Neural progenitor cell (in vitro differentiated cells): ENCODE data around the gene INHA. TPM values are rescaled to one million over a fixed set of nuclear protein-coding genes. Genes with fewer than 3 reads are reported as not detected.
A peak's percentile ranks its signal among the peaks of the same experiment; 100 is the strongest.

Experiments
- DNase-seq: peaks from one replicate; pipeline ENCODE4 v3.0.0-alpha.2; 2016; ENCODE audit warnings: low spot score
- H2AFZ ChIP-seq: fragments of 200-600 bp; sonication (generic); replicated peaks from 2 replicates; pipeline ENCODE4 v1.6.1; 2016; ENCODE audit warnings: antibody characterized with exemption
- H3F3A ChIP-seq: fragments of 200-600 bp; sonication (generic); 2 replicates; pipeline ENCODE4 v1.6.1; 2016; ENCODE audit warnings: antibody characterized with exemption, low read depth
- H3K27ac ChIP-seq: fragments of 200-600 bp; sonication (generic); 2 replicates; pipeline ENCODE4 v1.5.1; 2016; ENCODE audit warnings: mild to moderate bottlenecking
- H3K27me3 ChIP-seq: fragments of 200-600 bp; sonication (generic); 2 replicates; pipeline ENCODE4 v1.6.1; 2016; ENCODE audit warnings: mild to moderate bottlenecking, moderate library complexity
- H3K36me3 ChIP-seq: fragments of 200-600 bp; sonication (generic); 2 replicates; pipeline ENCODE4 v1.5.1; 2016
- H3K4me1 ChIP-seq: fragments of 200-600 bp; sonication (generic); 2 replicates; pipeline ENCODE4 v1.6.1; 2016; ENCODE audit warnings: mixed run types
- H3K4me2 ChIP-seq: fragments of 200-600 bp; sonication (generic); 2 replicates; pipeline ENCODE4 v1.6.1; 2016
- H3K4me3 ChIP-seq: fragments of 200-600 bp; sonication (generic); 2 replicates; pipeline ENCODE4 v1.5.1; 2016
- H3K79me2 ChIP-seq: fragments of 200-600 bp; sonication (generic); 2 replicates; pipeline ENCODE4 v1.6.1; 2016; ENCODE audit warnings: low read depth
- H3K9ac ChIP-seq: fragments of 200-600 bp; sonication (generic); 2 replicates; pipeline ENCODE4 v1.6.1; 2016
- H3K9me3 ChIP-seq: fragments of 200-600 bp; sonication (generic); 2 replicates; pipeline ENCODE4 v1.5.1; 2016; ENCODE audit warnings: low read depth
- H4K20me1 ChIP-seq: fragments of 200-600 bp; sonication (generic); 2 replicates; pipeline ENCODE4 v1.6.1; 2016; ENCODE audit warnings: low read depth
- H3K27ac Mint-ChIP-seq: 3 replicates; pipeline ENCODE4 v1.8.0; 2021; ENCODE audit warnings: mixed read lengths
- H3K27me3 Mint-ChIP-seq: 2 replicates; pipeline ENCODE4 v1.8.0; 2022; ENCODE audit warnings: low read depth, mild to moderate bottlenecking, inconsistent platforms, moderate library complexity, mixed read lengths; ENCODE audit not compliant: insufficient read depth
- H3K36me3 Mint-ChIP-seq: 3 replicates; pipeline ENCODE4 v1.8.0; 2021; ENCODE audit warnings: mixed read lengths
- H3K4me1 Mint-ChIP-seq: 3 replicates; pipeline ENCODE4 v1.8.0; 2021; ENCODE audit warnings: mixed read lengths
- H3K4me3 Mint-ChIP-seq: 3 replicates; pipeline ENCODE4 v1.8.0; 2021; ENCODE audit warnings: mild to moderate bottlenecking, moderate library complexity, mixed read lengths
- H3K9me3 Mint-ChIP-seq: 3 replicates; pipeline ENCODE4 v1.8.0; 2020; ENCODE audit warnings: mixed read lengths
- EZH2 ChIP-seq: fragments of 200-600 bp; sonication (generic); IDR thresholded peaks from 2 replicates; pipeline ENCODE4 v1.6.1; 2017; ENCODE audit warnings: antibody characterized with exemption, mild to moderate bottlenecking, moderate library complexity
- EZH2phosphoT487 ChIP-seq: fragments of 200-600 bp; sonication (generic); IDR thresholded peaks from 2 replicates; pipeline ENCODE4 v1.6.1; 2017; ENCODE audit warnings: antibody characterized with exemption
- total RNA-seq: library from RNA; depleted of rRNA; stranded (reverse); fragments of >200 nt; gene quantifications from 2 replicates; pipeline ENCODE4 v1.2.3, GENCODE V29; 2015; ENCODE audit warnings: low replicate concordance
- TF ChIP-seq, protein P1 (sequence below): fragments of 200-600 bp; sonication (generic); IDR thresholded peaks from 2 replicates; pipeline ENCODE4 v1.5.1; 2017; ENCODE audit warnings: antibody characterized with exemption, mild to moderate bottlenecking

The INHA gene
- total RNA-seq, 1 donor from 2014 or later = not detected

DNA sequence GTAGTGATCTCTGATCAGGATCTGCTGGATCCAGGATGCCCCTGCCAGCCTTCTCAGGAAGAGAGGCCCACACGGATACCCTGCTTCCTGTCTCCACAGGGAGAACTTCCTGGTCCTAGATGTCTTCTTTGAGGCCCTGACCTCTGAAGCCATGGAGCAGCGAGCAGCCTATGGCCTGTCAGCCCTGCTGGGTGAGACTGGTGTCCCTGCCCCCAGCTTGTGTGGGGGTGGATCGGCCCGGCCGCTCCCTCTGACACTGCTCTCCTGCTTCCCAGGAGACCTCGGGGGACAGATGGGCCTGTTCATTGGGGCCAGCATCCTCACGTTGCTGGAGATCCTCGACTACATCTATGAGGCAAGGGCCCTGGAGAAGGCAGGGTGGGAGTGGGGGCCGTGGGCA is 35.1 kb upstream of the INHA start:
- Histone ChIP-seq H3K9me3 (no peaks in the 10 kb centered on the region), H3F3A (no peaks in the 10 kb centered on the region), H3K4me2 (no peak overlapping the region), H3K4me3 (no peak overlapping the region), H3K4me1 (peaks cover 18% of the 10 kb centered on the region), H3K79me2 (no peaks in the 10 kb centered on the region), H3K36me3 (no peaks in the 10 kb centered on the region), H4K20me1 (peaks cover 4% of the 10 kb centered on the region), H2AFZ (no peak overlapping the region), H3K27ac (no peak overlapping the region), H3K27me3 (peaks cover 2% of the 10 kb centered on the region), H3K9ac (no peak overlapping the region)
- Mint-ChIP-seq H3K9me3 (no peaks in the 10 kb centered on the region), H3K27me3 (peaks cover 4% of the 10 kb centered on the region), H3K27ac (peak overlapping the region; percentile 63), H3K36me3 (peaks cover 9% of the 10 kb centered on the region), H3K4me1 (peaks cover 29% of the 10 kb centered on the region), H3K4me3 (no peak overlapping the region)
- no peak for DNase-seq
- TF ChIP-seq EZH2 (no peak), EZH2phosphoT487 (no peak)
- TF ChIP-seq, protein P1, sequence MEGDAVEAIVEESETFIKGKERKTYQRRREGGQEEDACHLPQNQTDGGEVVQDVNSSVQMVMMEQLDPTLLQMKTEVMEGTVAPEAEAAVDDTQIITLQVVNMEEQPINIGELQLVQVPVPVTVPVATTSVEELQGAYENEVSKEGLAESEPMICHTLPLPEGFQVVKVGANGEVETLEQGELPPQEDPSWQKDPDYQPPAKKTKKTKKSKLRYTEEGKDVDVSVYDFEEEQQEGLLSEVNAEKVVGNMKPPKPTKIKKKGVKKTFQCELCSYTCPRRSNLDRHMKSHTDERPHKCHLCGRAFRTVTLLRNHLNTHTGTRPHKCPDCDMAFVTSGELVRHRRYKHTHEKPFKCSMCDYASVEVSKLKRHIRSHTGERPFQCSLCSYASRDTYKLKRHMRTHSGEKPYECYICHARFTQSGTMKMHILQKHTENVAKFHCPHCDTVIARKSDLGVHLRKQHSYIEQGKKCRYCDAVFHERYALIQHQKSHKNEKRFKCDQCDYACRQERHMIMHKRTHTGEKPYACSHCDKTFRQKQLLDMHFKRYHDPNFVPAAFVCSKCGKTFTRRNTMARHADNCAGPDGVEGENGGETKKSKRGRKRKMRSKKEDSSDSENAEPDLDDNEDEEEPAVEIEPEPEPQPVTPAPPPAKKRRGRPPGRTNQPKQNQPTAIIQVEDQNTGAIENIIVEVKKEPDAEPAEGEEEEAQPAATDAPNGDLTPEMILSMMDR = no peak

DNA sequence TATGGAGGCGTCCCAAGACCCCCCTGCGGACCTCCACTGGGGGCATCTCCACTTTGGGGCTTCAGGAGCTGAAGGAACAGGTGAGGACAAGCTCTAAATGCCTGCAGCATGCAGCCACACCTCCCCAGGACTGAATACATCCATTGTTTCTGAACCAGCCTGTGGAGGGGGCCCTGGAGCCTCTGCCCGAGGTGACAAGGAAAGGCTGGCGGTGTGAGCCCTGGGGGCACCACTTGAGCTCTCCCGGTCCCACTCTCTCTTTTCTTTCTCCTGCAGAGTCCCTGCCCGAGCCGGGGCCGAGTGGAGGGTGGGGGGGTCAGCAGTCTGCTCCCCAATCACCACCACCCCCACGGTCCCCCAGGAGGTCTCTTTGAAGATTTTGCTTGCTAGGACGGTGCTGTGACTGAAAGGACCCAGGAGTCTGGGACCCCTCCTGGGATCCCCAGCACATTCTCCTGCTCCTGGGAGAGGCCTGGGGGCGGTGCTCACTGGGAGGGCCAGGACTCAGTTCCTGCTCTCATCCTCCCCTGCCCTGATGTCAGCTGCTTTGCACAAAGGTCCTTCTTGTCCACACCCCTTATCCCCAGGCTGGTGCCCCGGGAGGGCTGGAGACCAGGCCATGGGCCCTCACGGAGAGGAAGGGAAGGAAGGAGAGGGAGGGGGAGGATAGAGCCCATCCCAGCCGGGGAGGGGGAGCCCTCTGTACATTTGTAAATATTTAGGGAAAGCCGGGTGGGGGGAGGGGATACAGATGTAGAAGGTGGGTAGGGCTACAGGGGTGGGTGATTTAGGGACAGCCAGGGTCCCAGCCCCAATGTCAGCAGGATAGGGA is 34.2 kb upstream of the INHA start:
- no peak overlapping the region for H3K27ac Mint-ChIP-seq
- no peak for DNase-seq
- Histone ChIP-seq H3K36me3 (no peaks in the 10 kb centered on the region), H3K4me1 (peaks cover 25% of the 10 kb centered on the region), H3F3A (peaks cover 5% of the 10 kb centered on the region), H2AFZ (no peak overlapping the region), H3K4me3 (no peak overlapping the region), H3K9ac (no peak overlapping the region), H4K20me1 (peaks cover 11% of the 10 kb centered on the region), H3K4me2 (peak overlapping the region; percentile 54), H3K9me3 (no peaks in the 10 kb centered on the region), H3K79me2 (no peaks in the 10 kb centered on the region), H3K27ac (no peak overlapping the region), H3K27me3 (peaks cover 11% of the 10 kb centered on the region)
- H3K27me3 Mint-ChIP-seq = peaks cover 11% of the 10 kb centered on the region
- no peak for TF ChIP-seq EZH2
- no peak for TF ChIP-seq EZH2phosphoT487
- TF ChIP-seq, protein P1 = peak; percentile 12
- H3K4me1 Mint-ChIP-seq = peaks cover 36% of the 10 kb centered on the region
- H3K9me3 Mint-ChIP-seq = no peaks in the 10 kb centered on the region
- no peak overlapping the region for H3K4me3 Mint-ChIP-seq
- H3K36me3 Mint-ChIP-seq = peaks cover 9% of the 10 kb centered on the region

DNA sequence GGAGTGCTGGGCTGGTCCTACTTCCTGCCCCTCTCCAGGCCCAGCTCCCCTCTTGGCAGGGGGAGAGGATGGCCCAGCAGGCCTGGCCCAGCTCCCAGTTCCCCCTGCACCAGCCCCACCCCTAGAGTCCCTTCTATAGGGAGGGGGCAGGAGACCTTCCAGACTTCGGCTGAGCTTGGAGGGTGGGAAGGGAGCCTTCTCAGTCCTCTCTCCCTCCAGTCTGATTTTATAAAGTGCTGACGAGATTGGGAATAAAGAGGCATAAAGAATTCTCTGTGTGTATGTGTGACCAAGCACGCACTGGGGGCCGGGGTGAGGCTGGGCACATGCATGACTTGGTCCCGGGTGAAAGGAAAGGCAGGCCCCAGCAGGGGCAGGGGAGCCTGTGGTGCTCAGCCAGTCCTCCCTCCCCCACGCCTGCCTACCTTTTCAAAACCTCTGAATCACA is 33.6 kb upstream of the INHA start:
- peaks cover 11% of the 10 kb centered on the region for H4K20me1 ChIP-seq
- peaks cover 13% of the 10 kb centered on the region for H3K27me3 ChIP-seq
- peaks cover 36% of the 10 kb centered on the region for H3K4me1 Mint-ChIP-seq
- no peak overlapping the region for H3K27ac ChIP-seq
- peak overlapping the region; percentile 94 for H3K27ac Mint-ChIP-seq
- peaks cover 11% of the 10 kb centered on the region for H3K27me3 Mint-ChIP-seq
- H3K79me2 ChIP-seq = no peaks in the 10 kb centered on the region
- peaks cover 25% of the 10 kb centered on the region for H3K4me1 ChIP-seq
- no peak for DNase-seq
- peak overlapping the region; percentile 54 for H3K4me2 ChIP-seq
- H3F3A ChIP-seq = peaks cover 12% of the 10 kb centered on the region
- no peak overlapping the region for H3K9ac ChIP-seq
- H2AFZ ChIP-seq = no peak overlapping the region
- TF ChIP-seq EZH2phosphoT487 (no peak), EZH2 (no peak)
- TF ChIP-seq, protein P1 = no peak
- no peaks in the 10 kb centered on the region for H3K9me3 Mint-ChIP-seq
- H3K9me3 ChIP-seq = no peaks in the 10 kb centered on the region
- peak overlapping the region; percentile 59 for H3K4me3 Mint-ChIP-seq
- H3K36me3 ChIP-seq = no peaks in the 10 kb centered on the region
- H3K4me3 ChIP-seq = no peak overlapping the region
- peaks cover 9% of the 10 kb centered on the region for H3K36me3 Mint-ChIP-seq
